Measurements from ENCODE around the gene PTPRA.

DNA sequence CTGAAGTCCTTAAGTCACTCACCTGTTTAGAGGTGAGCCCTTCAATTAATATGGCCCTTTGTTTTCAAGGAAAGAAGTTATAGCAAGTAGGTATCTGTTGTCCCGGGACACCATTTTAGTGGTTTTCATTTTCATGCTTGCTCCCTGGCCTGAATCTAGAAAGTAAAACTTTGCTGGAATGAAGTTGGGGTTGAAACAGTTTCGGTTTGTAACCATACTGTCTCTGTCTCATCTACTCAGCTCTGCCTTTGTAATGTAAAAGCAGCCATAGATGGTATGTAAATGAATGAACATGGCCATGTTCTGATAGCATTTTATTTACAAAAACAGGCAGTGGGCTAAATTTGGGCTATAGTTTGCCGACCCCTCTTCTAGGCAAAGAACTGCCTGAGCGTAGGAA, 105.2 kb downstream of the PTPRA start:
- TF ChIP-seq, protein P1, sequence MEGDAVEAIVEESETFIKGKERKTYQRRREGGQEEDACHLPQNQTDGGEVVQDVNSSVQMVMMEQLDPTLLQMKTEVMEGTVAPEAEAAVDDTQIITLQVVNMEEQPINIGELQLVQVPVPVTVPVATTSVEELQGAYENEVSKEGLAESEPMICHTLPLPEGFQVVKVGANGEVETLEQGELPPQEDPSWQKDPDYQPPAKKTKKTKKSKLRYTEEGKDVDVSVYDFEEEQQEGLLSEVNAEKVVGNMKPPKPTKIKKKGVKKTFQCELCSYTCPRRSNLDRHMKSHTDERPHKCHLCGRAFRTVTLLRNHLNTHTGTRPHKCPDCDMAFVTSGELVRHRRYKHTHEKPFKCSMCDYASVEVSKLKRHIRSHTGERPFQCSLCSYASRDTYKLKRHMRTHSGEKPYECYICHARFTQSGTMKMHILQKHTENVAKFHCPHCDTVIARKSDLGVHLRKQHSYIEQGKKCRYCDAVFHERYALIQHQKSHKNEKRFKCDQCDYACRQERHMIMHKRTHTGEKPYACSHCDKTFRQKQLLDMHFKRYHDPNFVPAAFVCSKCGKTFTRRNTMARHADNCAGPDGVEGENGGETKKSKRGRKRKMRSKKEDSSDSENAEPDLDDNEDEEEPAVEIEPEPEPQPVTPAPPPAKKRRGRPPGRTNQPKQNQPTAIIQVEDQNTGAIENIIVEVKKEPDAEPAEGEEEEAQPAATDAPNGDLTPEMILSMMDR (IDR thresholded peaks at IDR 0.05): no peak
- TF ChIP-seq POLR2A (IDR thresholded peaks at IDR 0.05): no peak
